Lower leg skin (tissue), 3 donors: Measurements from ENCODE around the gene MMP20.
"Not testable (repeated sequence)": the region's sequence is repeated elsewhere in the genome, so short reads cannot be mapped to it uniquely, and the experiment has no call there.

Experiments used
- CTCF ChIP-seq, 3 donors: fragments of 450-650 bp; IDR thresholded peaks; one replicate each; pipeline ENCODE4 v1.5.1; 2016; ENCODE audit warnings: antibody characterized with exemption in 3 of 3, mild to moderate bottlenecking in 3 of 3, moderate library complexity in 2 of 3
- POLR2A ChIP-seq, 2 donors: fragments of 450-650 bp; IDR thresholded peaks; one replicate each; pipeline ENCODE4 v1.6.1; 2016 to 2017; ENCODE audit warnings: antibody characterized with exemption in 2 of 2, mild to moderate bottlenecking in 1 of 2, moderate library complexity in 1 of 2

- TF ChIP-seq CTCF, POLR2A (IDR thresholded peaks at IDR 0.05): not testable (repeated sequence)
These were observed 4.8 kb upstream of the MMP20 start for GRCh38 chr11:102629908-102630307.
